Aorta (tissue), 5 donors: ENCODE data around the gene DTNB. TPM values are rescaled to one million over a fixed set of nuclear protein-coding genes. Genes with fewer than 3 reads are reported as not detected.
"Not testable (repeated sequence)": the region's sequence is repeated elsewhere in the genome, so short reads cannot be mapped to it uniquely, and the experiment has no call there.

ENCODE experiments used
- ATAC-seq: fragments of 200-7000 bp; cut with Tn5 transposase; one replicate; pipeline ENCODE4 v1.9.1; 2022; ENCODE audit warnings: moderate library complexity; ENCODE audit not compliant: low FRiP score
- DNase-seq, 2 donors: peaks; one replicate each; pipeline ENCODE4 v3.0.0-alpha.2; 2020
- H3K27ac ChIP-seq, 2 donors: one replicate each; pipeline ENCODE4 v1.5.1; 2013; ENCODE audit warnings: low read length in 2 of 2, mild to moderate bottlenecking in 2 of 2, moderate library complexity in 2 of 2, control low read depth in 1 of 2, inconsistent platforms in 1 of 2, low read depth in 1 of 2
- H3K27me3 ChIP-seq, 2 donors: one replicate each; pipeline ENCODE4 v1.6.1; 2013; ENCODE audit warnings: control low read depth in 1 of 2, low read length in 1 of 2, mild to moderate bottlenecking in 1 of 2, moderate library complexity in 1 of 2; ENCODE audit not compliant: insufficient read depth in 2 of 2, control insufficient read depth in 1 of 2
- H3K36me3 ChIP-seq, 2 donors: one replicate each; pipeline ENCODE4 v1.6.1; 2013; ENCODE audit warnings: control low read depth in 1 of 2, low read length in 1 of 2, mild to moderate bottlenecking in 1 of 2; ENCODE audit not compliant: insufficient read depth in 2 of 2, control insufficient read depth in 1 of 2
- H3K4me1 ChIP-seq, 2 donors: one replicate each; pipeline ENCODE4 v1.6.1; 2013; ENCODE audit warnings: low read length in 2 of 2, control low read depth in 1 of 2, mild to moderate bottlenecking in 1 of 2, moderate library complexity in 1 of 2; ENCODE audit not compliant: insufficient read depth in 2 of 2, control insufficient read depth in 1 of 2
- H3K4me3 ChIP-seq, 2 donors: one replicate each; pipeline ENCODE4 v1.5.1; 2013; ENCODE audit warnings: low read length in 2 of 2, control low read depth in 1 of 2, mild to moderate bottlenecking in 1 of 2
- H3K9me3 ChIP-seq: one replicate; pipeline ENCODE4 v1.6.1; 2013; ENCODE audit warnings: mild to moderate bottlenecking, low read length; ENCODE audit not compliant: control insufficient read depth
- WGBS, 2 donors: extraction: QIAGEN DNeasy Blood & Tissue Kit; methylation state at CpG; one replicate each; pipeline ENCODE4 v1.1.7; 2013; 5-methylcytosine and 5-hydroxymethylcytosine counted together
- intact Hi-C, 2 donors: fragments of 100-400 bp; cut with DNase I; formaldehyde crosslinking; loops; one replicate each; pipeline versions ENCODE4 v1.14.2 to v1.15.0; 2022
- polyA plus RNA-seq, 2 donors: library from polyadenylated mRNA; stranded (reverse); fragments of 200-250 nt; gene quantifications; one replicate each; pipeline ENCODE4 v1.2.3, GENCODE V29; 2013
- total RNA-seq, 2 donors: library from RNA; stranded (reverse); fragmentation: NEBNext Ultra II Directional; extraction: Animal tissue kit (Norgen Biotek cat#: 25700); gene quantifications; one replicate each; pipeline ENCODE4 v1.2.1, GENCODE V29; 2021
- donor health status: healthy with polysubstance abuse.
- donor health status: Bipolar disorder and iron deficiency.
- donor health status: DM: no; HTN: no; CAD: no.
- donor health status: DM: no; HTN: no; CAD: no.
- donor health status: DM: yes; HTN: yes; CAD: no.

The DTNB gene
- total and polyA plus RNA-seq, 4 donors = 14.7 to 33.7 (median 17.1) TPM

- H3K4me3 ChIP-seq = no peak overlapping the region
- ATAC-seq = no peak
- 96 to 98% methylated on average over 4 of the region's 4 CpGs for WGBS, 2 donors
- H3K36me3 ChIP-seq = no peaks in the 10 kb centered on the region
- H3K27ac ChIP-seq = no peak overlapping the region
- intact Hi-C loops = no loop called here
- H3K9me3 ChIP-seq = no peaks in the 10 kb centered on the region
- no peak for DNase-seq
- H3K4me1 ChIP-seq = no peaks in the 10 kb centered on the region
- no peaks in the 10 kb centered on the region for H3K27me3 ChIP-seq
These were observed 127.5 kb downstream of the DTNB start for GRCh38 chr2:25545899-25546298.

- no peaks in the 10 kb centered on the region for H3K27me3 ChIP-seq
- no peak overlapping the region for H3K27ac ChIP-seq
- H3K36me3 ChIP-seq = no peaks in the 10 kb centered on the region
- ATAC-seq (no peak), DNase-seq (no peak)
- H3K9me3 ChIP-seq = no peaks in the 10 kb centered on the region
- intact Hi-C loops = no loop called here
- no peaks in the 10 kb centered on the region for H3K4me1 ChIP-seq
- H3K4me3 ChIP-seq = no peak overlapping the region
These were observed 128.9 kb downstream of the DTNB start for GRCh38 chr2:25544445-25544844.

GRCh38 chr2:25543939-25544338 lies 129.4 kb downstream of the DTNB start:
- Histone ChIP-seq H3K27me3 (no peaks in the 10 kb centered on the region), H3K4me1 (no peaks in the 10 kb centered on the region), H3K9me3 (no peaks in the 10 kb centered on the region), H3K4me3 (no peak overlapping the region), H3K27ac (no peak overlapping the region), H3K36me3 (no peaks in the 10 kb centered on the region)
- 76 to 80% methylated on average over 10 of the region's 10 CpGs for WGBS, 2 donors
- DNase-seq (no peak), ATAC-seq (no peak)
- intact Hi-C loops = no loop called here

GRCh38 chr2:25541378-25541777 lies 132.0 kb downstream of the DTNB start:
- DNase-seq (no peak), ATAC-seq (no peak)
- H3K27me3 ChIP-seq = no peaks in the 10 kb centered on the region
- H3K27ac ChIP-seq = no peak overlapping the region
- H3K4me1 ChIP-seq = no peaks in the 10 kb centered on the region
- H3K9me3 ChIP-seq = no peaks in the 10 kb centered on the region
- 96 to 98% methylated on average over 10 of the region's 10 CpGs for WGBS, 2 donors
- H3K36me3 ChIP-seq = no peaks in the 10 kb centered on the region
- intact Hi-C loops = no loop called here
- H3K4me3 ChIP-seq = no peak overlapping the region

GRCh38 chr2:25539136-25539535 lies 134.2 kb downstream of the DTNB start:
- Histone ChIP-seq H3K27ac (no peak overlapping the region), H3K36me3 (no peaks in the 10 kb centered on the region), H3K9me3 (no peaks in the 10 kb centered on the region), H3K4me1 (no peaks in the 10 kb centered on the region), H3K4me3 (no peak overlapping the region), H3K27me3 (no peaks in the 10 kb centered on the region)
- intact Hi-C loops = no loop called here
- 19 to 25% methylated on average over 3 of the region's 3 CpGs for WGBS, 2 donors
- DNase-seq (no peak), ATAC-seq (no peak)

- no peaks in the 10 kb centered on the region for H3K36me3 ChIP-seq
- DNase-seq (no peak), ATAC-seq (no peak)
- no peak overlapping the region for H3K27ac ChIP-seq
- 95 to 96% methylated on average over 2 of the region's 2 CpGs for WGBS, 2 donors
- H3K27me3 ChIP-seq = no peaks in the 10 kb centered on the region
- H3K4me1 ChIP-seq = no peaks in the 10 kb centered on the region
- no peak overlapping the region for H3K4me3 ChIP-seq
- H3K9me3 ChIP-seq = no peaks in the 10 kb centered on the region
- intact Hi-C loops = no loop called here
These were observed 135.9 kb downstream of the DTNB start for GRCh38 chr2:25537526-25537925.

GRCh38 chr2:25535411-25536289 lies 137.7 kb downstream of the DTNB start:
- ATAC-seq, H3K9me3 ChIP-seq, H3K27ac ChIP-seq, intact Hi-C loops, H3K4me1 ChIP-seq, H3K4me3 ChIP-seq, H3K27me3 ChIP-seq, H3K36me3 ChIP-seq, DNase-seq: not testable (repeated sequence)
- WGBS, 2 donors = 97 to 98% methylated on average over 48 to 52 of the region's 52 CpGs

GRCh38 chr2:25534937-25535336 lies 138.4 kb downstream of the DTNB start:
- H3K4me1 ChIP-seq, H3K27ac ChIP-seq, H3K9me3 ChIP-seq, H3K36me3 ChIP-seq, H3K4me3 ChIP-seq, intact Hi-C loops, H3K27me3 ChIP-seq, DNase-seq, ATAC-seq: not testable (repeated sequence)
- 99% methylated on average over 22 of the region's 22 CpGs for WGBS, 2 donors

- DNase-seq = peak in 1 of 2 donors; percentile 47
These were observed 138.9 kb downstream of the DTNB start for GRCh38 chr2:25534455-25534854.

More at GRCh38 chr2:25534455-25534854, 138.9 kb downstream of the DTNB start:
- H3K36me3 ChIP-seq = no peaks in the 10 kb centered on the region
- H3K27me3 ChIP-seq = no peaks in the 10 kb centered on the region
- no peak overlapping the region for H3K27ac ChIP-seq
- no peaks in the 10 kb centered on the region for H3K4me1 ChIP-seq
- WGBS, 2 donors = 97 to 99% methylated on average over 24 to 26 of the region's 26 CpGs
- H3K4me3 ChIP-seq = no peak overlapping the region
- H3K9me3 ChIP-seq = no peaks in the 10 kb centered on the region
- ATAC-seq = no peak
- intact Hi-C loops = no loop called here
